ENCODE results near the gene MIOS.
A peak's percentile ranks its signal among the peaks of the same experiment; 100 is the strongest.

MIOS gene

DNA sequence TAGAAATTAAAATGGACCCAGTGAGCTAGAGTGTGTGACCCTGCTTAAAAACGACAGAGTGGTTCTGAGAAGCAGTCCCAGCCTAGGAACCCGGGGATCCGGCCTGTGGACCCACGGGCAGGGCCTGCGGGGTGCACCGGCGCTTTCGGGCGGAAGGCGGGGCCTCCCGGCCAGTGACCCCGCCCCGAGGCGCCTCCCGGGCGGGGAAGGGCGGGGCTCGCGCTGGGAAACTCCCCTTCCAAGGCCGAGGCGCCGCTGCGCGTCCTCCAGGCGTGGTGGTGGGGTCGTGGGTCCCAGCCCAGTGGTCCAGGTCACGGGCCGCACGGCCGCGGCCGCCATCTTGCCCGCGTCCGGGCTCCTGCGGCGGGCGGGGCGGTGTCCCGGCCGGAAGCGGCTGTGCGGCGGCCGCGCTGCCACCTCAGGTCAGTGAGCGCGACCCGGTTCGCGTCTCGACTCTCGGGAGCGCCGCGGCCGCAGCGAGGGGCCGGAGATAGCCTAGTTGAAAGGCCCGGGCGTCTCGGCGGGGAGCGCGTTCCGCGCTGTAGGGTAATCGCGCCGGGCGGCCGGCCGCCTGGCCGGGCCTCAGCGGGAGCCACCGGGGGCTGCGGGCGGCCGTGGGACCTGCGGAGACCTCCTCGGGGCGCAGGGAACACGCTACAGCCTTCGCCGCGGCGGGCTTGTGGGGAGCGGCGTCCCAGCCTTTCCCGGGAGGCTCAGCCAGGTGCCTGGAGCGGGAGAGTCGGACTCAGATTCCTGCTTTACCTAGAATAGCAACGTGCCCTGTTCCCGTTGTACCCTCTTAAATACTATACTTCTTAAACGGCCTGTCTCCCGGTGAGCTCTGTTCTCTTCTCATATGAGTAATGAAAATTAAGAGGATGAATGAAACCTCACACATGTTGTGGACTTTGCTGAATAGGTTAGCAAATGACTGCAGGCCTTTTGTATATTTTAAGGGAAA, at the start of gene MIOS:
MIOS (plus strand) TSS at position 234 of the 961 bp plus-strand sequence. CDS start 5,592 bp downstream, outside the sequence.
- H3K27me3 ChIP-seq (ENCODE audit: insufficient read depth, poor library complexity, severe bottlenecking) = no peaks in the 10 kb centered on the region
- peak; percentile 77 for ATAC-seq (ENCODE audit: low read depth)
- peaks cover 2% of the 10 kb centered on the region for H3K36me3 ChIP-seq (ENCODE audit: low read depth)
- H3K27ac ChIP-seq (ENCODE audit: poor library complexity, severe bottlenecking) = peak within 1 kb of the TSS; percentile 81
- peak within 1 kb of the TSS; percentile 83 for H3K4me3 ChIP-seq (ENCODE audit: severe bottlenecking)
- DNase-seq (ENCODE audit: low spot score) = peak; percentile 73
- no peaks in the 10 kb centered on the region for H3K9me3 ChIP-seq (ENCODE audit: severe bottlenecking)
- TF ChIP-seq, protein P1, sequence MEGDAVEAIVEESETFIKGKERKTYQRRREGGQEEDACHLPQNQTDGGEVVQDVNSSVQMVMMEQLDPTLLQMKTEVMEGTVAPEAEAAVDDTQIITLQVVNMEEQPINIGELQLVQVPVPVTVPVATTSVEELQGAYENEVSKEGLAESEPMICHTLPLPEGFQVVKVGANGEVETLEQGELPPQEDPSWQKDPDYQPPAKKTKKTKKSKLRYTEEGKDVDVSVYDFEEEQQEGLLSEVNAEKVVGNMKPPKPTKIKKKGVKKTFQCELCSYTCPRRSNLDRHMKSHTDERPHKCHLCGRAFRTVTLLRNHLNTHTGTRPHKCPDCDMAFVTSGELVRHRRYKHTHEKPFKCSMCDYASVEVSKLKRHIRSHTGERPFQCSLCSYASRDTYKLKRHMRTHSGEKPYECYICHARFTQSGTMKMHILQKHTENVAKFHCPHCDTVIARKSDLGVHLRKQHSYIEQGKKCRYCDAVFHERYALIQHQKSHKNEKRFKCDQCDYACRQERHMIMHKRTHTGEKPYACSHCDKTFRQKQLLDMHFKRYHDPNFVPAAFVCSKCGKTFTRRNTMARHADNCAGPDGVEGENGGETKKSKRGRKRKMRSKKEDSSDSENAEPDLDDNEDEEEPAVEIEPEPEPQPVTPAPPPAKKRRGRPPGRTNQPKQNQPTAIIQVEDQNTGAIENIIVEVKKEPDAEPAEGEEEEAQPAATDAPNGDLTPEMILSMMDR (IDR thresholded peaks at IDR 0.05; ENCODE audit: poor library complexity, severe bottlenecking) = no peak
- H3K4me1 ChIP-seq (ENCODE audit: insufficient read depth, poor library complexity, severe bottlenecking) = peaks cover 15% of the 10 kb centered on the region

DNA sequence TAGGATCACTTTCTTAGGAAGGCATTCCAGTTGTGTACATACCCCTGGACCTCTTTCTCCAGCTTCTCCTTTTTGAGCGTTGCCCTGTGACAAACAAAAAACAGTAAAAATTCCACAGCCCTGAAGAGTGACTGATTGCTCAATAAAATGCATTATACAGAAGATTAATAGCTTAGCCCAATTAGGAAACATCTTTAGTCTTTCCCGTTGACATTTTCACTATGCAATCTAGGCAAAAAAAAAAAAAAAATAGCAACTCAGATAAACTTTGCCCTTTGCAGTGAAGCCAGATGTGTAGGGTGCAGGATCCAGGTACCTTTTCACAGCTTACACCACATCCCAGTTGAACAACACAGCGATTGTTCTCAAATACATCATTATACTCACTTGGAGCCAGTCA, 48.9 kb upstream of the MIOS start:
- H3K4me1 ChIP-seq (ENCODE audit: insufficient read depth, poor library complexity, severe bottlenecking) = no peaks in the 10 kb centered on the region
- no peak for ATAC-seq (ENCODE audit: low read depth)
- no peak for DNase-seq (ENCODE audit: low spot score)
- no peaks in the 10 kb centered on the region for H3K9me3 ChIP-seq (ENCODE audit: severe bottlenecking)
- H3K4me3 ChIP-seq (ENCODE audit: severe bottlenecking) = no peak overlapping the region
- H3K27me3 ChIP-seq (ENCODE audit: insufficient read depth, poor library complexity, severe bottlenecking) = no peaks in the 10 kb centered on the region
- H3K36me3 ChIP-seq (ENCODE audit: low read depth) = no peaks in the 10 kb centered on the region
- no peak overlapping the region for H3K27ac ChIP-seq (ENCODE audit: poor library complexity, severe bottlenecking)
- TF ChIP-seq, protein P1 (IDR thresholded peaks at IDR 0.05; ENCODE audit: poor library complexity, severe bottlenecking) = no peak

DNA sequence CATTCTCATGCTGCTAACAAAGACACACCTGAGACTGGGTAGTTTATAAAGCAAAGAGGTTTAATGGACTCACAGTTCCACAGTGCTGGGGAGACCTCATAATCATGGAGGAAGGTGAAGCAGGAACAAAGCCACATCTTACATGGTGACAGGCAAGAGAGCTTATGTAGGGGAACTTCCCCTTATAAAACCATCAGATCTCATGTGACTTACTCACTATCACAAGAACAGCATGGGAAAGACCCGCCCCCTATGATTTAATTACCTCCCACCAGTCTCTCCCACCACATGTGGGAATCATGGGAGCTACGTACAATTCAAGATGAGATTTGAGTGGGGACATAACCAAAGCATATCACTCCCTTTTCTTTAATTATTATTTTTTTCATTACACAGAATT, 47.6 kb upstream of the MIOS start:
- DNase-seq (ENCODE audit: low spot score) = no peak
- no peak for ATAC-seq (ENCODE audit: low read depth)
- no peak overlapping the region for H3K27ac ChIP-seq (ENCODE audit: poor library complexity, severe bottlenecking)

DNA sequence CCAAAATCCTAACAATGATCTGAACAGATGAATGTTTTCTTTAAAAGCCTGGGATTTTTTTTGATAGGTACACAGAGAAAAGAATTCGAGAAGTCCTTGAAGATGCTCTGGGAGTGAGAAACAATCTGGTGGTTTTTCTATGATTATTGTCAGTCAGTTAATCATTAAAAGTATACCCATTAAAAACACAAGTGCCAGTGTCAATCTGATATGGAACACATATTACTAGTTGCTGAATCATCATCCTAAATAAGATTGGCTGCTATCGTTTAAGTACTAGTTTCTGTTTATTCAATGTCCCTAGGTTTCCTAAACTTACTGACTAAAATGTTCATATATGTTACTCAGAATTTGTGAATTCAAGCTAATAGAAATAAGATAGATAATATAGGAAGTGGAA, 47.2 kb upstream of the MIOS start:
- Histone ChIP-seq H3K4me3 (ENCODE audit: severe bottlenecking) (no peak overlapping the region), H3K9me3 (ENCODE audit: severe bottlenecking) (no peaks in the 10 kb centered on the region), H3K27ac (ENCODE audit: poor library complexity, severe bottlenecking) (no peak overlapping the region), H3K27me3 (ENCODE audit: insufficient read depth, poor library complexity, severe bottlenecking) (no peaks in the 10 kb centered on the region), H3K36me3 (ENCODE audit: low read depth) (no peaks in the 10 kb centered on the region), H3K4me1 (ENCODE audit: insufficient read depth, poor library complexity, severe bottlenecking) (no peaks in the 10 kb centered on the region)
- TF ChIP-seq, protein P1 (IDR thresholded peaks at IDR 0.05; ENCODE audit: poor library complexity, severe bottlenecking) = no peak
- DNase-seq (ENCODE audit: low spot score) (no peak), ATAC-seq (ENCODE audit: low read depth) (no peak)

More for the DNA sequence above, 47.6 kb upstream of the MIOS start:
- no peak overlapping the region for H3K4me3 ChIP-seq (ENCODE audit: severe bottlenecking)
- no peaks in the 10 kb centered on the region for H3K36me3 ChIP-seq (ENCODE audit: low read depth)
- H3K27me3 ChIP-seq (ENCODE audit: insufficient read depth, poor library complexity, severe bottlenecking) = no peaks in the 10 kb centered on the region
- TF ChIP-seq, protein P1 (IDR thresholded peaks at IDR 0.05; ENCODE audit: poor library complexity, severe bottlenecking) = no peak
- H3K9me3 ChIP-seq (ENCODE audit: severe bottlenecking) = no peaks in the 10 kb centered on the region
- no peaks in the 10 kb centered on the region for H3K4me1 ChIP-seq (ENCODE audit: insufficient read depth, poor library complexity, severe bottlenecking)

DNA sequence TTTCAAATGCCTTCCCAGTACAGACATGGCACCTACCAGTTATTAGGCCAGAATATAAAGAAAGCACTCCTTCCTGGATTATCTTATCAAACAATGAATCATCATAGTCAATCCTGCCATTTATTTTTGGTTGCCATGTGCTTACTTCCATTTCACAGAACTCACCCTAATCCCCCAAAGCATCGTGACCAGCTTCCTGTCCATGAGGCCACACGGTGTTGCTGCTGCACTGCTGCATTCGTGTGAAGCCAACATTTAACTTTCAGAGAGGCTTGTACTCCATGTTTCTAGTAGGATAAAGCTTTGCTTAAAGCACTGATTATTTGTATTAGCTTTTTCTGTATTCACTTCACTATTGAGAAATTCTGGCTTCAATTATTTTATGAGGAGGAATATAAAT, 45.4 kb upstream of the MIOS start:
- TF ChIP-seq, protein P1 (IDR thresholded peaks at IDR 0.05; ENCODE audit: poor library complexity, severe bottlenecking) = no peak
- no peaks in the 10 kb centered on the region for H3K4me1 ChIP-seq (ENCODE audit: insufficient read depth, poor library complexity, severe bottlenecking)
- H3K9me3 ChIP-seq (ENCODE audit: severe bottlenecking) = no peaks in the 10 kb centered on the region
- DNase-seq (ENCODE audit: low spot score) = no peak
- no peaks in the 10 kb centered on the region for H3K27me3 ChIP-seq (ENCODE audit: insufficient read depth, poor library complexity, severe bottlenecking)
- no peaks in the 10 kb centered on the region for H3K36me3 ChIP-seq (ENCODE audit: low read depth)
- H3K4me3 ChIP-seq (ENCODE audit: severe bottlenecking) = no peak overlapping the region
- H3K27ac ChIP-seq (ENCODE audit: poor library complexity, severe bottlenecking) = no peak overlapping the region
- no peak for ATAC-seq (ENCODE audit: low read depth)
